Kidney tubule cell (primary cell): ENCODE data around the gene PLEKHM3.
A peak's percentile ranks its signal among the peaks of the same experiment; 100 is the strongest.

Source experiments
- DNase-seq: peaks from one replicate; pipeline ENCODE4 v3.0.0-alpha.2; 2018; ENCODE audit warnings: low spot score

PLEKHM3 gene, protein sequence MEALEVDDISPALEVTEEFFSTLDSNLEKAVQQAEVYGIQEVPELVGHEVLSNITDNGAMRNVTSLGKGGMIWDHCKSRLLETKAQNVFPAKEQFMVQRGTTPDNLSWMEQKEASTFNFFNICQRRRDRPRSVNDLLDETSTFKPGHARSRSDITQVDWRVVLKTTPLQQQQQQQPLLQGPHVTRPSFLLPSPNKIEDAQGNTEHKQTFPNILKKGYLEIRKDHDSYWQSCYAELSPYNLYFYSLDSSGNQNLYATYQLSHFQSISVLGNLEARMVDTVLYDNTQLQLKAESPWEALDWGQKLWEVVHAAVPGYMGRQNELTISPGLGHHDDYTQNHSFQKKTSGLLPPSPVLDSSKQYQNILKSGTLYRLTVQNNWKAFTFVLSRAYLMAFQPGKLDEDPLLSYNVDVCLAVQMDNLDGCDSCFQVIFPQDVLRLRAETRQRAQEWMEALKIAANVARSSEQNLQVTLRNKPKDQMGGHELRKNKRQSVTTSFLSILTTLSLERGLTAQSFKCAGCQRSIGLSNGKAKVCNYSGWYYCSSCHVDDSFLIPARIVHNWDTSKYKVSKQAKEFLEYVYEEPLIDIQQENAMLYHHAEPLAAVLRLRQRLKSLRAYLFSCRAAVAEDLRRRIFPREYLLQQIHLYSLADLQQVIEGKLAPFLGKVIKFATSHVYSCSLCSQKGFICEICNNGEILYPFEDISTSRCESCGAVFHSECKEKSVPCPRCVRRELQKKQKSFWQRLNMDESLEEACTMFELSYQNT

DNA sequence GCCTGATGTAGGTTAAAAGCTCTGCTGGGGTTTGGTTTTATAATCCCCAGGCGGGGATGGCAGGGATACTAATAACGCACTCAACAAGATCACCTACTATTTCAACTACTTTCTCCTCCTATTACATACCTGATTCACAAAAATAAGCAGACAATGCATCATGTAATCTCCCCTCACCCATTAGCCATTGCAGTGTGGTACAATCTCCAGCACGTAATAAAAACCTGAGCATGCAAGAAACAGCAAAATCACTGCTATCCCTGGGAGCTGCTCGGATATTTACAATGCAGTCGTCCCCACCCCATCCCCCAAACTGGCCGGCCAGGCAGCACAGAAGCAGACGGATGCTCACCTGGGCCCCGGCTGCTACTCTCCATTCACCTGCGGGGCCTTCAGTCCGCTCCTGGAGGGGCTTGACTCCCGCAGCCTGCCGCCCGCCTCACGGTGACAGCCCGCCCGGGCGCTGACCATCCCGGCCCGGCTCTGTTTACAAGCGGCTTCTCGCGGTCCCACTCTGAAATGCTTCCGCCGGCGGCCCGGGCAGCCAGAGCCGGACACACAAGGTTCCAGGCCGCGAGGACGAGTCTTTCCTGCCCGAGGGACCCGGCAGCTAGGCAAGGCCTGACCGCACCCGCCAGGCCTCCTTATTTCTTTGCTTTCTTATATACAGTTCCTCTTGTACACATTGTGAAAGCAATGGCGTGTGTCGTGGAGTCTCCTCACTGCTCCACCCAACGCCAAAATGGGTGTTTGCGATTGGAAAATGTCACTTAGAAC lies at the start of gene PLEKHM3:
Gene PLEKHM3, minus strand, starts transcription at position 491 of the 777 bp plus-strand sequence. CDS start 23,888 bp downstream, outside the sequence.
- peak; percentile 86 for DNase-seq

DNA sequence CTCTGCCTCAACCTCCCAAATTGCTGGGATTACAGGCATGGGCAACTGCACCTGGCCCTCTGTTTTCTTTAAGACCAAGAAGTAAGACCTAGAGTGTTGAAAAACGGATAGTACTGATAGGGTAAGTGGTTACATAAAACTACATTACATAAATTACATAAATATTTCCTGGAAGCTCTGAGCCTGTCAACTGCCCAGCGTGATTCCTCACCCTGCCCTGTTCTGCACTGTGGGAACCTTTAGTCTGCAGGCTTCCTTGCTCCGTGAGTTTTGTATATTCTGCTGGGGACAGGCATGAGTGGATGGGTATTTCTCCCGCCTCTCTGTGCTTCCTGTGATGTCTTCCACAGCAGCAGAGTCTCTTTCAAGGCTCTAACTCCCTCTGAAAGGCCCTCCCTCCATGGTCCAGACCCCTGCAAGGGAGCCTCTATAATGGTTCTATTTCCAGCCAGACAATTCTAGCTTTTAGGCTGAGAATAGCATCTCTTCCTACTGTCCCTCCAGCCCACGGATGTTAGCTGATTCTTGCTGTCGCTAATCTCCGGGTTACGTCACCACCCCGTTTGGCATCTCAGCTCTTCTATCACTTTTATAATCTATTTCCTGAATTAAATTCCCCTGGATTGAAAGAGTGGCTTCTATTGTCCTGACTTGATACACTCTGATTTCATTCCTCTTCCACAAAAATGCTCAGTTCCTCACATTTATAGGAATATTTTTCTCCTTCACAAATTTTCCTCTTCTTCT lies 49.5 kb upstream of the PLEKHM3 start:
- DNase-seq = no peak

DNA sequence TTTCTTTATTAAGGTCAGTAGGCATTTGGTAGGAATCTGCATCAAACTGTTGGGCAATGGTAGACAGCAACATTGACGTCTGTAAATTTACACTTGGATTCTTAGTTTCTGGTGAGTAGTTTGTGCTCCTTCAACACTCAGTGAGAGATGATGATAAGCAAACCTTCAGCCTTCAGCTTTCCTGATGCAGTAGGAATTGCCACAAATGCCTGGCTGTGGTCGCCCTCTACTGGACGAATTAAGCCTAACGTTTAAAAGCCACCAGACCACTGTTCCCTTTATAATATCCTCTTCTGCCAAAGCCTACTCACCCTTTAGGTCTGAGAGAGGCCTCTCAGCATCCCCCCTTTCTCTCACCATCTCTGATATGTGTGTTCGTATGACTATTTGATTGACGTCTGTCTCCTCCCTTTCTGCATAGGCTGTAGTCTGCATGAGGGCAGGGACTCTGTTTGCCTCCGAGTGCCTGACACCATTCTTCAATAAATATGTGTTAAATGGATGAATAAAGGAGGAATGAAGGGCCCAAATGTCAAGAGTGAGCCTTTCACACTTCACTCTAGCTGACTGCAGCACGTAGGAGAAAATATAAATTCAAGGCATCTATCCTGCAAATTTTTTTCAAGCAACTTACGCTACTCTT lies 47.0 kb upstream of the PLEKHM3 start:
- peak; percentile 69 for DNase-seq

DNA sequence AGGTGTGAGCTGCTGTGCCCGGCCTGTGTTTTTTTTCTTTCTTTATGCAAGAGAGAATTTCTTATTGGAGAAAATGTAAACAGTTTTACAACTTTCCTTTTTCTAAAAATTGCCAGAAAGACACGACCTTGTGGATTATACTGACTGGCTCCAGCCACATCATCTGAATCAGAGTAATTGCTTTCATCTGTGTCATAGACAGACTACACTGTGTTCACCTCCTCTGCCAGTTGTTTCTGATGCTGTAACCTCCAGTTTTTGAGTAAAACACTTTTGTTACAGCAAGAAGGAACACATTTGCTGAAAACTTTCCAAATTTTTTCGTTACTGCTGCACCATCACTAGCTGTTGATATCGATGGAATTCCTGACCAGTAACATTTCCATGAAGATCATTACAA lies 43.9 kb upstream of the PLEKHM3 start:
- DNase-seq = no peak

DNA sequence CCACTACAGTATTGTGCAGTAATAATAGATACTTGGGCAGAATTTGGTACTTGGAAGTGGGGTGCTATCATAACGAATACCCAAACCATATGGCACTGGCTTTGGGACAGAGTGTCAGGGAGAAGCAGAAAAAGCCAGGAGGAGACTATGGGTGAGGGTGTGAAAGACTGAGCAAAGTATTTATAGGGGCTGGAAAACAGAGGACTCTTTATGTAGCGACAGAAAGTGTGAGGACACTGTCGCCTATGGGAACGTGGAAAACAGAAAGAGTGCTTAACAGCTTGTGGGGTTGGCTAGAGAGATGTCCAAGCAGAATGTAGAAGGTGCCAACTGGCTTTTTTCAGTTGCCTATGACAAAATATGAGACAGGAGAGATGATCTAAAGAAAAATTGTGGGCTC lies 40.7 kb upstream of the PLEKHM3 start:
- DNase-seq = no peak

DNA sequence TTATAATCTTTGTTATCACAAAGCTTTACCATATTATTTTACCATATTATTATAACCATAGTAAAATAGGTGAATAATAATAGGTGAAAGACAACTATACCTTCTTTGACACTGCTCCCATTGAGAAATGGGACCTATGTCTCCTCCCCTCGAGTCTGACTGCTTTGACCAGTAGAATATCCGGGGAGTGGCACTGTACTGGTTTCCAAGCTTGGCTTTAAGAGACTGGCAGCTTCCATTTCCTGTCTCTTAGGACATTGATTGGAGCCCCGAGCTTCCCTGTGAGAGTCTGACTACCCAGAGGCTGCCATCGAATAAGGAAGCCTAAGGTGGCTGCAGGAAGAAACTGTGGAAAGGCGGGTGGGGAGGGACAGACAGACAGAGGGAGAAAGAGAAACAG lies 40.1 kb upstream of the PLEKHM3 start:
- DNase-seq = no peak

DNA sequence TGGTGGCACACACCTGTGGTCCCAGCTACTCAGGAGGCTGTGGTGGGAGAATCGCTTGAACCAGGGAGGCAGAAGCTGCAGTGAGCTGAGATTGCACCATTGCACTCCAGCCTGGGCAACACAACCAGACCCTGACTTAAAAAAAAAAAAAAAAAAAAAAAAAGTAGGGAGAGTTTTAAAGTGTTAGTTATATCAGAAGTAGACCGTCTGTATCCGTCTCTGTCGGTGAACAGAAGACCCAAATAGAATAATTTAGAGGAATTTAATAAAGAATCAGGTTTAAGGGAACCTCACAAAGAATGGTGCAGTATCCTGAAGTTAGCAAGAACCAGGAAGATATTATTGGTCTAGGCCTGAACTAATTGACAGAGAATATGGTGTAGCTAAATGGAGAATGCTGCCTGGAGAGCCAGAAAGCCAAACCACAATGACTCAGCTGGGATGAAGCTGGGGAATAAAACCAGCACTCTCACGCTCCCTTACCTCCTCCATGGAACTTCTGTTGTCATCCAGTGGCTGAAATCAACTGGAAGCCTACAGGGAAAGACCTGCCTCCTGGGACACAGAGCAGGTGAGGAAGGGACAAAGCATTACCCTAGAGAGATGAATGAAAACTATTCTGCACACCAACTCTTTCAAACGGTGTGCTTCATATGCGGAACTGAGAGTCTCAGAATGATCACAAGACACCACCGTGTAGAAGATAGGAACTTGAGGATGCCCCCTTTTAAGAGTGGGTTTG lies 39.1 kb upstream of the PLEKHM3 start:
- DNase-seq = peak; percentile 87

DNA sequence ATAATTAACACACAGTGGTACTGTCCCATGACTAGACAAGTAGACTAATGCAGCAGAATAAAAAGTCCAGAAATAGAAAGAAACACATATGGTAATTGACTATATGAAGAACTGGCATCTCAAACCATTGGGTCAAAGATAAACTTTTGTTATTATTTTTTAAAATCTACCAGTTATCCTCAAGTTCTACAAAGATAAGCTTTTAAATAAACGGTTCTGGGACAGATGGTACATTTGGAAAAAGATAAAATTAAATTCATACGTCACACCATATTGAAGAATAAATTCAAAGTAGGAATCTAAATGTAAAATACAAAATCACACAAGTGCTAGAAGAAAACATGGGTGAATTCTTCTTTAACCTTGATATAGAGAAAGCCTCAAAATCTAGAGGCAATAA lies 37.6 kb upstream of the PLEKHM3 start:
- no peak for DNase-seq

DNA sequence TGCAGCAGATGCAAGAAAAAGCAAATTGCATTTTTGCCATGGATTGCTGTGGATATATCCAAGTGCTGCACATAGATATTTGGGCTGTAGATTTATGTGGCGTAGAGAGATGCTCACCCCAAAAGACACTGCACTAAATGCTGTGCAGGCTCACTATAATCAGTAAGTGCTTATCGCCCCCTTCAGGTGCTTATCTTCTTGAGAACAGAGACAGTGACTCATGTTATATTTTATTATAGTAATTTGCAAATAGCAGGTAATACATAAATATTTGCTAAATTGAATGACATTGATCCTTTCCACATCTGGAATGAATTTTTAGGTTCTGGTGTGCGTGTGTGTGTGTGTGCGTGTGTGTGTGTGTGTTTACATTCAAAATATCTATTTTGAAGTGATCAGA lies 36.8 kb upstream of the PLEKHM3 start:
- peak; percentile 48 for DNase-seq

DNA sequence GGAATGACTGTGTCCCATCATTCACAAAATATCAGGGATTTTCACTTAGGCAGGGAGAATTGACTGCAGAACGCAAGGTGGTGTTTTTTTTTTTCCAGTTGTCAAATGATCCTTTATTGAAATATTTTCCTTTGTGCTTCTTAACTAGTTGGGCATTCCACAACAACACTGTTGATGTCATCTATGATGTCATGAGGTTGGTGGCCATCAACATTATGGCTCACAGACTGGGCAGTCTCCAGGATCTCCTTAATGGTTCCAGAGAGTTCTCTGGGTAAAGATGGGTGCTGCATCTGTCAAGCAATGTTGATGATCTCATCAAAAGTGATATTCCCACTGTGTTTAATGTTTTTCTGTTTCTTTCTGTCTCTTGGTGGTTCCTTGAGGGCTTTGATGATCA lies 31.8 kb upstream of the PLEKHM3 start:
- no peak for DNase-seq

DNA sequence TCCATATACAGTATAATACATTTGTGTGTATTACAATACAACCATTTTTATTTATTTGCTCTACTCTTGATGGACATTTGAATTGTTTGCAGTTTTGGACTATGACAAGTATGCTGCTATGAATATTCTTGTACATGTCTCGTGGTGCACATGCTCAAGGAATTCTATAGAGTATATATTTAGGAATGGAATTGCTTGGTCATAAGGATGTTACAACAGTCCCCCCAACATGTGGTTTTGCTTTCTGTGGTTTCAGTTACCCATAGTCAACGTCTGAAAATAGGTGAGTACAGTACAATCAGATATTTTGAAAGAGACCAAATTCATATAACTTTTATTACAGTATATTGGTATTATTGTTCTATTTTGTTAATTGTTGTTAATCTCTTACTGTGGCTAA lies 24.1 kb upstream of the PLEKHM3 start:
- DNase-seq = no peak

DNA sequence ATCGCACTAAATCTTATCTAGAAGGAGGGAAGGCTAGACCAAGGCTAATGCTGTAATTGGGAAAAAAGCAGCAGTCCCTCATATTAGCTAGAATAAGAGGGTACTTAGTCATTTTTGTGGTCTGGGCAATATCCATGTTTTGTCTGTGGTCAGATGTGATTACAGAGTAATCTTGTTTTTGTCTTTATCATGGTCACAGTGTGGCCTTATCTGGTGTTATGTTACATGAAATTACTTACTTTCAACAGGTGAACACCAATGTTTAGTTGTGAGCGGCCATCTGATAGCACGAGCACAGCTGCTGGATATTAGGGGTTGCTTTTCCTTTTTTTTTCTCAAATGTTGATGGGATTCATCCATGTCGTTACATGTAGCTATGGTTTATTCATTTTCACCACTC lies 23.7 kb upstream of the PLEKHM3 start:
- no peak for DNase-seq

DNA sequence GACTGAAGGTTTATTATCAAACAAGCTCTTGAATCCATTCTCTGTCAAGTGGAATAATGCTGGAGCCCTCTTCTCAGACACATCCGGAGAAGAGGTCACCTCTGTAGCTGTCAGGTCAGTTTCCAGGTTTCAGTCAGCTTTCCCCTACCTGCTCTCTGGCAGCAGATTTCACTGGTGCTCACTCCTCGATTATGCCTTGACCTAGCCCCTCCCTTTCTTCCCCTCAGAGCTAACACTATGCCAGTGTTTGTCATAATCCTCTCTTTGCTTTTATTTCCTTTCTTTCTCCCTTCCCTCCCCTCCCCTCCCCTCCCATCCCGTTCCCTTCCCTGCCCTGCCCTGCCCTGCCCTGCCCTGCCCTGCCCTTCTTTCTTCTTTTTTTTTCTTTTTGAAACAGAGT lies 22.5 kb upstream of the PLEKHM3 start:
- DNase-seq = no peak

DNA sequence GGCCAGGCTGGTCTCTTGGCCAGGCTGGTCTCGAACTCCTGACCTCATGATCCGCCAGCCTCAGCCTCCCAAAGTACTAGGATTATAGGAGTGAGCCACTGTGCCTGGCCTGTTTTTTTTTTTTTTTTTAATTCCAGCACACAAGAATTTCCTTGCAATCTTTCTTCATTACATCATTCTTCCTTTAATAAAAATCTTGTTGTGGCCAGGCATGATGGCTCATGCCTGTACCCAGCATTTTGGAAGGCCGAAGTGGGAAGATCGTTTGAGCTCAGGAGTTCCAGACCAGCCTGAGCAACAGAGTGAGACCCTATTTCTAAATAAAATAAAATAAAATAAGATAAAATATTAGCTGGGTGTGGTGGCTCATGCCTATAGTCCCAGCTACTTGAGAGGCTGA lies 21.4 kb upstream of the PLEKHM3 start:
- peak; percentile 46 for DNase-seq

DNA sequence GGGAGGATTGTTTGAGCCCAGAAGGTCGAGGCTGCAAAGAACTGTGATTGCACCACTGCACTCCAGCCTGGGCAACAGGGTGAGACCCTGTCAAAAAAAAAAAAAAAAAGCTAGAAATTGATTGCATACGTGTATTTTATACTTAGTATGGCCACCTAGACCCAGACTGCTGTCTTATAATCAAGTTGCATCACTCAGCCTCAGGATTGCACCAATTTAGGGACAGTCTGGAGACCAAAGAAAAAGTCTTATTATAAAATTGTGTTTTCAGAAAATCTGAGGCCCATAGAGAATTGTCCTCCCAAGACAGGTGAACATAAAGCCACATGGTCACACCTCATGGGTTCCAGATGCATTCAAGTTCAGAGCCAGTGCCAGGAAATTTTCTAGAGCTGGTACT lies 17.1 kb upstream of the PLEKHM3 start:
- no peak for DNase-seq

DNA sequence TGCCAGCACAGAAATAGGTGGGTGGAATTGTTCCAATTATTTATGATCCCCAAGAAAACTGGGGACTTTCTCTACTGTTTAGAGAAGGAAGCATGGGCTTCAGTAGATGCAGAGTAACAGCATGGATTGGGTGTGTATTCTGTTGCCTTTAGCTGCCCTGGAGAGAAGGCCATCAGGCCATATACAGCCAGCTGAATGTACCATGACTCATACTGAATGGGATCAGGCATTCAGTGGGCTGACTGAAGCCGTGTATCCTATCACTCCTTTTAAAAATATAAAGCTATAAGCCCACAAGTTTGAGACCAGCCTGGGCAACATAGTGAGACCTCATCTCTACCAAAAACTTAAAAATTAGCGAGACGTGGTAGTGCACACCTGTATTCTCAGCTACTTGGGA lies 16.7 kb upstream of the PLEKHM3 start:
- peak; percentile 25 for DNase-seq

DNA sequence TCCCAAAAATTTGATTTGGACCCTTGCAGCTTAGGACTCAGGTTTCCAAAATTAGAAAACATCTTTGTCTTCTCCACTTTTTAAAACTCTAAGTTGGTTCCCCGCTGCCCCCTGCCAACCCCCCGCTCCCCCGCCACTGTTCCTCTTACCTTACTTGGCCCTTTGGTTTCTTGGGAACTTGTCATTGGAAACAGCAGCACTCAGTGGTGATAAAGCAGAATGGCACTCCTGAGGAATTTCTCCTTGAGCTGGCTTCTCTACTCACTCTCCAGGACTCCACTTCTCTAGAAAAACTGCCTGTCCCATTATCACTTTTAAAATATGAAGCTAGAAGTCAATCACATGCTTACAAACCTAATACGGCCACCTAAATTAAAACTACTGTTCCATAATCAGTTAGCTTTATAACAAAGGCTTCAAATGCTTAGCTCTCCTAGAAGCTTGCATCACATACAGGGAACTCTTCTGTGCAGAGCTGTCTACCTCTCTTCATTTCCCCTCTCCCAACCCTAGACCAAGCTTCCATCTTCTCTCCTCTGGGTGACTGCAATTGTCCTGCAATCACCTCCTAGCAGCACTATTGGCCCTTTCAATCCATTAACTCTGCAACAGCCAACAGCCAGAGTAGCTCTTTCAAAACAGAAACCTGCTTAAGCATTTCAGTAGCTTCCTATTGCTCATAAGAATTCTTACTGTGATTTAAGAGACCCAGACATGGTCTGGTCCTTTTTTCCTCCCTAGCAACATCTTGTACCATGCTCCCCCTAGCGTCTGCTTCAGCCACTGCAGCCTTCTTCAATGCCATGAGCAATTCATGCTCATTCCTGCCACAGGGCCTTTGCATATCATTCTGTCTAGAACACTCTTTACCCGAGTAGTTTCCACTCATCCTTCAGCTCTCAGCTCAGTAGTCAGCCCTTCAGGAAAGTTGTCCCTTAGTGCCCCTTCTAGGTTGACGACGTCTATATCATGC lies 15.2 kb upstream of the PLEKHM3 start:
- peak; percentile 79 for DNase-seq

DNA sequence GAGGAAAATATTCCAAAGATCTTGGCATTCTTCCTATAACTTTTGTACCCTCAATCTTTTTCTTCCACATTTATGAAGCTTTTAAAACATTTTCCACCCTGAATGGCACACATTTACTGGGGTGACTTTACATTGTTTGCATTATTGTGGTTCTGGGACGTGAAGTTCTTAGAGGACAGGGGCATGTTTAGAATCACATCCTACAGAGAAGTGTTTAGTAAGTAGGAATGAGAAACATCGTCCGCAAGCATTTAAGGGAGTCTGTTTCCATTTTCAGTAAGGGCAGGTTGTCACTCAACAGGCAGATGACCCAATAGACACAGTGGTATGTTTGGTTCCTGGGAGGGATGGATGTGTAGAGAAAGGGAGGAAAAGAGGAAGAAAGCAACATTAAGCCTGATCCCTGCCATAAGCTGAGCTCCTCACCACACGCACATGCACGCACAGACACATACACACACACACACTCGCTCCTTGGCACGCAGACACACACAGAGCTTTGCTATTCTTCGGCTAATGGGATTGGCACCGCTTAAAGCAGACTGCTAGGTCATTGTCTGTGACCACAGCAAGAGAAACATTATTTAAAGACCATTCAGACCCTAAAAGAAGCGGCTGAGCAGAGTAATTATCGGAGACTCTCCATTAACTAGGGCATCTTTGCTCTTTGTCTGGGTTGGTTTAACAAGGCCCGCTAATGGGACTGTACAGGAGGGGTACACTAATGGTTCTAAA lies 14.2 kb upstream of the PLEKHM3 start:
- DNase-seq = no peak
